AG09309 (cell line): ENCODE measurements around the gene KANSL1.
"Not testable (repeated sequence)": the region's sequence is repeated elsewhere in the genome, so short reads cannot be mapped to it uniquely, and the experiment has no call there.

ENCODE experiments used
- DNase-seq: peaks from one replicate; pipeline ENCODE4 v3.0.0-alpha.2; 2010; ENCODE audit warnings: low read depth
- H3K4me3 ChIP-seq: 2 replicates; pipeline ENCODE4 v1.5.1; 2011; ENCODE audit warnings: mild to moderate bottlenecking, low read depth, low read length, moderate library complexity; ENCODE audit not compliant: control insufficient read depth
- CTCF ChIP-seq: IDR thresholded peaks from 2 replicates; pipeline ENCODE4 v1.5.1; 2011; ENCODE audit warnings: mild to moderate bottlenecking, low read depth, low read length, inconsistent platforms; ENCODE audit not compliant: insufficient read depth, control insufficient read depth; ENCODE audit errors: missing control alignments

The KANSL1 gene

GRCh38 chr17:46193151-46193625, at the start of gene KANSL1:
KANSL1 (minus strand) TSS chr17:46193429; CDS start chr17:46172143, 21,286 bp downstream.
- TF ChIP-seq CTCF, result peak; percentile 49
- peak; percentile 83 for DNase-seq

GRCh38 chr17:46231359-46231758, 38.1 kb upstream of the KANSL1 start:
- DNase-seq, H3K4me3 ChIP-seq: not testable (repeated sequence)

More at GRCh38 chr17:46193151-46193625, at the start of gene KANSL1:
- H3K4me3 ChIP-seq, result peak within 1 kb of the TSS; percentile 90

DNA sequence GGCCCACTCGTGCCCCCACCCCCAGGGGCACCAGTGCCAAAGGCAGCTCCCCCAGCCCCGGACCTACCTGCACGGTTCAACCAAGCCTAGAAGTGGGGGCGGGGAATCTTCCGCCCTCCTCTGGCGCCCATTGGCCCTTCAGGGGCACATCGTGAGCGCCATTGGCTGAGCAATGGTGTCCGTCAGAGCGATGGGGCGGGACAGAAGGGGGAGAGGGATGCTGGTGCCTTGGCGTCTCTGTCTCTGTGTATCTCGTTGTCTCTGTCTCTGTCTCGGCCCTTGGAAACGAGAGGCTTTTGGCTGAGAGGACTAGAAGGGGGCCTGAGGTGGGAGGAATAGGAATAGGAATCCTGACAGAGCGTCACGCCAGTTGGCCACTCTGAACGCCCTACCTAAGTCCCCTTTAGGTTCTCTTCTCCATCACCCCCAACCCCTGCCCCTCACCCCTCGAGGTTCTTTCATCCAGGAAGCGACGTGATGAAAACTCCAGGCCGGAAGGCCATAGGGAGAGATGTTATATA, 32.1 kb upstream of the KANSL1 start:
- peak; percentile 50 for DNase-seq
- peak overlapping the region; percentile 38 for H3K4me3 ChIP-seq

DNA sequence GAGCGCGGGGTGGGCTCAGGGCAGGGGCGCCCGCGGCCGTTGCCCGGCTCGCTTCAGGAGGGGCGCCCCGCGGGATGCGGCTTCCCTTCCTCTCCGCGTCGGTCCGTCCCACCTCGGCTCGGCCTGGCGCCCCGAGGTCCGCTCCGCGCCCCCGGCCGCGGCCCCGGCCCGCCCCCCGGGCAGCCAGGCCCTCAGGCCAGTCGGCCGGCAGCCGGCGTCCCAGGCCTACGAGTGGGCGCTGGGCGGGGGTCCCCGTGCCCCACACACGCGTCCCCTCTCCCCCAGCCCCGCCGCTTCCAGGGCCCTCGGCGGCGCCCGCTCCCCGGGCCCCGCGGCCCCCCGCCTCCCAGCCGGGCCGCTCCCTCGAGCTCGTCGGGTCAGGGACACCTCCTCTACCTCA, 31.6 kb upstream of the KANSL1 start:
- not testable (repeated sequence) for DNase-seq

DNA sequence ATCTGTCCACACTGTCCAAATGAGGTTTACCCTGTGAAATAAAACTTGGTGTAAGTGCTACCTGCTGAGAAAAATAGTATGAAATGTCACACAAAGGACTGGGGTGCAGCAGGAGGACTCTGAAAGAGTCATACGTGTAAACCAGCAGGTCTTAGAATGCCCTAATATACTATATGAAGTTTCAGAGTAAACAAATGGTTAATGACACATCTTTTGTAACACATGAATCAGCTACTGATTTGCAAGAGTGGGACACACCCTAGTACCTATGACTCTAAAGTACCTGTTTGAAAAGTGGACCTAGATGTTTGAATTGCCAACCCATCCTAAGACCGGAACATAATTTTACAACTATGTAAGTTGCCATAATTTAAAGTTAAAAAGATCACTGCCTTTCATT, 29.8 kb upstream of the KANSL1 start:
- not testable (repeated sequence) for DNase-seq, H3K4me3 ChIP-seq

More for the DNA sequence above, 31.6 kb upstream of the KANSL1 start:
- H3K4me3 ChIP-seq, result peak overlapping the region; percentile 38

DNA sequence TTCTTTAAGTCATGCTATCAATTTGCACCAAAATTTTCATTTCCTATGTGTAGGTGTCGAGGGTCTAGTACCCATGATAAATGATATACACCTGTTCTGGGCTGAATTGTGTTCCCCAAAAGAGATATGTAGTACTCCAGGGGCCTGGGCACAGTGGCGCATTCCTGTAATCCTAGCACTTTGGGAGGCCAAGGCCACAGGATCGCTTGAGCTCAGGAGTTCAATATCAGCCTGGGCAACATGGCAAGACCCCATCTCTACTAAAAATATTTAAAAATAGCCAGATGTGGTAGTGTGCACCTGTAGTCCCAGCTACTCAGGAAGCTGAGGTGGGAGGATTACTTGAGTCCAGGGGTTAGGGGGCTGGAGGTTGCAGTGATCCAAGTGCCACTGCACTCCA, 23.5 kb upstream of the KANSL1 start:
- no peak for DNase-seq
- H3K4me3 ChIP-seq, result no peak overlapping the region
- TF ChIP-seq CTCF, result no peak

DNA sequence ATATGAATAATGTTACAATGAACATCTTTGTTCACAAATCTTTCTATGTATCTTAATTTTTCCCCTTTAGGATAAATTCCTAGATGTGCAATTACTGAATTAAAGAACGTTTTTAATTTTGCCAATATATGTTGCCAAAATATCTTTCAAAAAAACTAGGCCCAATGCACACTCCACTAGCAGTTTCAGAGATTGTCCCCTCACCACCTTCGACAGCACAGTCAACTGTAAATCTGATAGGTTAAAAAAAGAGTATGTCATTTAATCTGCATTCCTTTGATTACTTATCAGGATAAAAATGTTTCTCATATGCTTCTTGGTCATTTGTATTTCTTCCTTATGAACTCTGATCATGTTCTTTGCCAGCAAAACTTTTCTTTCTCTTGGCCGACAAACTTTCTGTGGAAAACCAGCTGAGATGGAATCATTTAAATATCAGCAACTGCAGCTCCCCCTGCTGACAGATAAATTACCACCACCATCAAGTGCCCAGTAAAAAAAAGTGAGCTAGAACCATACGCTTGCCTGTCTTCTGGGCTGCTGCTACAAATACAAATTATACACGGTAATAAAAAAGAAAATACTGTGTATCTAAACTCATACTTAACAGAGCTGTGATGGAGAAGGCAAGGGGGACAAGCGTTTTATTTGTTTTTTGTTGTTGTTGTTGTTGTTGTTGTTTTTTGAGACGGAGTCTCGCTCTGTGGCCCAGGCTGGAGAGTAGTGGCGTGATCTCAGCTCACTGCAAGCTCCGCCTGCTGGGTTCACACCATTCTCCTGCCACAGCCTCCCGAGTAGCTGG, 19.6 kb upstream of the KANSL1 start:
- H3K4me3 ChIP-seq, result no peak overlapping the region
- peak; percentile 90 for TF ChIP-seq CTCF
- DNase-seq, result peak; percentile 75

GRCh38 chr17:46208997-46209396, 15.8 kb upstream of the KANSL1 start:
- no peak for DNase-seq
- H3K4me3 ChIP-seq, result no peak overlapping the region

More at GRCh38 chr17:46208997-46209396, 15.8 kb upstream of the KANSL1 start:
- TF ChIP-seq CTCF, result no peak
